ENCODE results near the gene TTC33. TPM values are rescaled to one million over a fixed set of nuclear protein-coding genes. Genes with fewer than 3 reads are reported as not detected.

The TTC33 gene
- total RNA-seq, 1 donor from 2014 or later: 64.4 TPM

DNA sequence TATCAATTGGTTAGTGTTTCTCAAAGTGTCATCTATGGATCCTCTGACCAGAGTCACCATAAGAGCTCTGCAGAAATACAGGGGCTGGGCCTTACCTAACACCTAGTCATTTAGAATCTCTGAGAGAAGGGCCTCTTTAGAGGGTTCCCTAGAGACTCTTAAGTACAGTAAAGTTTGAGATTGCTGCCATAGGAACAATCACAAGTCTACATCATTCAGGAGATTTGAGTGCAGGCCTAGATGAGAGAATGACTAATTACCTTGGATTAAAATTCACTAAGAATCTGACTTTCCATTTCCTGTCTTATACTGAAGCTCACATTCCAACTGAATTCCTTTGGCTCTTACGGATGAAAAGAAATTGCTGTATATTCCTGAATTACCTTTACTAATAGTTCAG is 258.2 kb downstream of the TTC33 start:
- DNase-seq (ENCODE audit: low spot score in 2 of 2): no peak
- no peak for FAIRE-seq

DNA sequence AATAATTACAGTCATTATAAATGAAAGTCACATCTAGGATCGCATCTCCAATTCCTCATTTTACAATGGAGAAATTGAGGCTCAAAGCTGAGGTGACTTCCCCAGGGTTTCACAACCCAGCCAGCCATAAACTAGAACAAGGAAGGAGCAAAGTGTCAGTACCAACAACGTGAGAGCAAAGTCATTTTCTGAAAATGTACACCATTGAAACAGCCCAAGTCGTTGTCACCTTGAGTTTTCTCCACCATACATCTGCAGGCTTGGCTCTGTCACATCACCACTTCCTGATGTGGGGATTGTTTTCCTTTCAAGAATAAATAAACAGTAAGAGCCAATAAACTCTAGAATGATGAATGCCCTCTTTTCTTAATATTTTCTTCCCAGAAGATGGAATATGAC is 260.5 kb downstream of the TTC33 start:
- FAIRE-seq: no peak
- DNase-seq (ENCODE audit: low spot score in 2 of 2): no peak

DNA sequence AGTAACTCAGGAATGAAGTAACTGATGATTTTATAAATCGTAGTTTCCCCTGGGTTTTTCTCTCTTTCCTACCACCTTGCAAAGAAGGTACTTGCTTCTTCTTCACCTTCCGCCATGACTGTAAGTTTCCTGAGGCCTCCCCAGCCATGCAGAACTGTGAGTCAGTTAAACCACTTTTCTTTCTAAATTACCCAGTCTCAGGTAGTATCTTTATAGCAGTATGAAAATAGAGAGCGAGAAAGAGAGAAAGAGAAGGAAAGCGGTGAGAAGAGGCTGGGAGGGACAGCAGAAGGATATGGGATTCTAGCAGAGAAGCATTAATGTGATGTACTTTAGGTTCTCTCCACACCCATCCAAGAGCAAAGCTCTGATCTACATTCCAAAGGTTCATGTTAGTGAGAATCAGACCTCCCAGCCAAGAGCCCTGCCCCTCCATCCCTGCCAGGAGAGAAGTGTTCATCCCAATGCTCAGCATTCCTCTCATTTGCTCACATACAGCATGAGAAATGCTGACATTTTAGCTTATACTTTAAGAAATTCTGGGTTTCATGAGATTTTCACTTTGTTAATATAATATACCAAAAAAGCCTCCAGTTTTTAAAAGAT is 261.0 kb downstream of the TTC33 start:
- FAIRE-seq: no peak
- DNase-seq (ENCODE audit: low spot score in 2 of 2): no peak

DNA sequence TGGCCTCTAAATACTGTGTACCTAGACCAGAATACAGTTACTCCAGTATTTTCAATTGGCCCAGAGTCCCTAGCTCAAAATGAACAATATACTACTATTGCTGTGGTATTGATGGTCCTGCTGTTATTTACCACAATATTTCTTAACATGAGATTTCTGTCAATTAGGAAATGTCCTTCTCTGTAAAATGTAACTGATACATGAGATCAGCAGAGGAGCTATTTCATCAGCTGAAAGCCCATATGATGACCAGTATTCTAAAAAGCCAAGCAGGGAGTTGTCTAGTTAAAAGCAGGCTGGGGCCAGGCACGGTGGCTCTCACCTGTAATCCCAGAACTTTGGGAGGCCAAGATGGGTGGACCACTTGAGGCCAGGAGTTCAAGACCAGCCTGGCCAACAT is 263.7 kb downstream of the TTC33 start:
- DNase-seq (ENCODE audit: low spot score in 2 of 2): no peak
- FAIRE-seq: no peak

DNA sequence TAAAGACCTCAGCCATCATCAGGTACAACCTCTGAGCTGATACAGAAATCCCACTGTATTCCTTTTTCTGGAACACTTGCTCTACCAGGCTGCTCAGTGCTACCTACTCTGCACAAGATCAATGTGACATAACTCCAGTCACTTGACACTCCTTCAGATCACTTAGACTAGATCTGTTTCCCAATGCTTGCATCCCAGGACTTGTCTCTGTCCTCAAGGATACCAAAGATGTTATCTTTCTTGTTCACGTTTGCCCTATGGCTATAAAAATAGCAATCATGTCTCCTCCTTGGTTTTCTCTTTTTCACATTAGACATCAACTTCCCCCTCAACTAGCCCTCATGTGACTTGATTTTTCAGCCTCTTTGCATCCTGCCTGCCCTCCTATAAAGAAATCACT is 264.1 kb downstream of the TTC33 start:
- no peak for FAIRE-seq

DNA sequence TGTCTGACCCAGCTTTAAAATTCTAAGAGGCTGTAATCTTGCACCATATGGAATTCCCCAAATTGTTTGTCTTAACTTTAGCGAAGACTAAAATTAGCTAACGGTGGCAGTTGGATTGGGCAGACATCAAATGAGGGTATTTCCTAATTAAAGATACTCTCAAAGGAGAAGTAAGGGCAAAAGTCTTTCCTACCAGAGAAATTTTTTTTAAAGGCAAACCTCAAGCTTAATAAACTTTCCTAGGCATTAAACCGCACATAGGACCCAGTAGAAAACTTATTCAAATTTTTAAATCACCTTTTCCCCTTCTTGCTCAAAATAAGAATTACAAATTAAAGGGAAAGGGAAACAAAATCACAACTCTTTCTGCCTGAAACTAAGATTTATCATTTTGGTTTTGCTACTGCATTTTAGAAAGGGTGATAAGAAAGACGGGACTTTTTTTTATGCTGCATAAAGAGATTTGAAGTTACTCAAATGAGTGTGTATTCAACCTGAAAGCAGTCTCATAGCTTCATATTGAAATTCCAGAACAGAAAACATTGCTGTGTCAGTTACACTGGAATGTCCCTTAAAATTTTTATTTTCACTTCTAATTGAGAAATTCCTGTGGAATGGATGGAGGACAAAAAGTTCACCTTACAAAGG is 265.2 kb downstream of the TTC33 start:
- FAIRE-seq: no peak
- DNase-seq (ENCODE audit: low spot score in 2 of 2): no peak

More for the DNA sequence above, 264.1 kb downstream of the TTC33 start:
- DNase-seq (ENCODE audit: low spot score in 2 of 2): no peak

DNA sequence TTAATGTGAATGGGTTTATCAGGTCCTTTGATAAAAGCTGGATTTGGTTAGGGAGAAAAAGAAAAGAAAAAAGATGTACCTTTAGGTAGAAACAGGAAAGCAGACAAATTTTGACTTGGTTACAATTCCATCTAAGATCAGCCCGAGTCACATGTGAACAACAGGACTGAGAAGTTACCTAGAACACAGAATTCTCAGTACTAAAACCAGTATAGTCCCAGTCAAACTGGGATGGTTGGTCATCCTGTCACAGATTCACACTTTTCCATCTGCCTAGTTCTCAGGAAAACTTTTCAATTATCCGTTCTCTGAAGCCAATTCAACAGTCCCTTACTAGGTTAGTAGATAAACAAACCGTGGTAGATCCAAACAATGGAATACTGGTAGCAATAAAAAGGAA is 266.3 kb downstream of the TTC33 start:
- FAIRE-seq: no peak
- no peak for DNase-seq (ENCODE audit: low spot score in 2 of 2)

DNA sequence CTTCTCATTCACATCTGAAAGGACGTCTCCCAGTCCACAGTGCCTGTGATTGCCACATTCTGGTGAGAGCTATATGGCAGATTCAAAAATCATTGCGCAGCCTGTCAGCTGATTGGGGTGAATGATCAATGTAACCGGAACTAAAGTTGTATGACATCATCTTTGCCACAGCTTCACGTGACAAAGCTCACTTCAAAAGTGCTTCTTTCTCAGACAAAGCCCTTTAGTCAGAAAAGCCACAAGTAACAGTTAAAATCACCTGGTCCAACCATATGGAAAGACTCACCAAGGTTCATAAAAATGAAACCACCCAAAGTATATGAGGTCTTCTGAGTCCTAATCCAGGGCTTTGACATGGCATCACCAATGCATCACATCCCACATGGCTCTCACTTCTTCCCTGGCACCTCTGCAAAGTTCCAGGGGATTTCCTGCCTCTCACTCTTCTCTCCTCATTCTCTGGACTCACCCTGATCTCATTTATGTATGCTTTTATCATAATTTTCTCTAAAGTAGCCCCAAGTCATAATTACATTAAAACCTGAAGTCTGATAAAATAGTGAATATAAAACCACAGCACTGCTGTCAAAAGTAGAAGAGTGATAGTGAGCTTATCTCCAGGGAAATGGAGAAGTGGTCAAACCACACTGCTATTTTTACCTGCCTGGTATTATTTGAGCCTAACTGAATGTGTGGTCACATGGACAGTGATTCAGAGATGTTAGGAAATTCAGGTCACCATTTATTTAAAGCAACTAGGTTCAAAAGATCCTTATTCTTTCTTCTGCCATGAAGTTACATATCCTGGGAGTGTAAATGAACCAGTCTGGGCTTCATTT is 269.1 kb downstream of the TTC33 start:
- no peak for FAIRE-seq

DNA sequence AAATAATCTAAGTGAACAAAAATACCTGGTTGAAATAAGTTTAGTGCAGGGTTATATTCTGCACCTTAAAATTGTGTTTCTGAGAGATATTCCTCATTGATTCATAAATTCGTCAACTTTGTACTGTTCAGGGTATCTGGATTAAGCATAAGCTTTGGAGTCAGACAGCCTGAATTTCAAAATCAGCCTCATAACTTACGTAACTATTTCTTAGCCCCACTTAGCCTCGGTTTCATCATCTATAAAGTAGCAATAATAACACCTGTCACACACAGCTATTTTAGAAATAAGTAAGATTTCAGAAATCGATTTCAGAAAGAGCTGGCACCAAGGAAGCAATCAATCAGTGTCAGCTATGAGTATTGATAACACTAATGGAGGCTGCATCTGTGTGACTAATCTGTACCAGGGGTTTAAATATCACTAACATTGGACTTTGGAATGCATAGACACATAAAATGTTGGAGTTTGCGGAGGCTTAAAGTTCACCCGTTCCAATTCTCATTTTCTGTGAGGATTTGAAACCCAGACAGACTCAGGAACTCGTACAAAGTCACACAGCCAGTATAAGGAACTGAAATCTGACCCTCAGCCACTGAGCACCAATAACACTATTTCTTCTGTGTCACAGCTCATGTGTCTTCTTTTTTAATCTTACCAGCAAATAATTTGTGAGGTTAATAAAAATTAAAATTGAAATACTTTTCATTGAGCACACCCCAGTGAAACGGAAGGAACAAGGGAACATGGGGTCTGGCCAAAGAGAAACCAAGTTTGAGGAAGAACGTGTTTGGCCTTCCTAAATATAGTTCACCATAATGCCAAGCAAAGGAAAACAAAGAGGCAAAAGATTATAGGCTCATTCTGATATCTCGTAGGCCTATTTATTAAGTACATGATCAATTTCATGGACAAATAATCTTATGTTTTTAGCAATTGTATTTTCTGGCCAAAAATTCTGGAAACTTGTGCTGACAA is 270.5 kb downstream of the TTC33 start:
- no peak for FAIRE-seq

More for the DNA sequence above, 269.1 kb downstream of the TTC33 start:
- no peak for DNase-seq (ENCODE audit: low spot score in 2 of 2)

DNA sequence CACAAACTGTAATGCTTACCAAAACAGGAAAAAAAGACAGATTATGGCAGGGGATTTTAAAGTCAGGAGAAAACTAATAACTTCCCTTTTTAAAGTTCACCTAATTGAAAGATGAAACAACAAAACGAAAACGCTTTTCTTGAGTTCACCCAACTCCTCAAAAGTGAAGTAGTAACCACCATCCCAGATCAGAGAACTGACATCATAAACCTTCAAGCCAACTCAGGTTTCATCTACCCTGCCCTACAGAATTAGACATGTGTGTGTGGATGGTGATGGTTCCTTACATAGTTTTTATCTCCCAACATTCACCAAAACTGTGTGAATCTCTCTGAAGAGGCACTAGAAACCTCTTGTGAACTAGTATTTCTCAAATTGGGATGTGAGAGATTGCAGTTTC is 271.3 kb downstream of the TTC33 start:
- DNase-seq (ENCODE audit: low spot score in 2 of 2): no peak
- no peak for FAIRE-seq

More for the DNA sequence above, 270.5 kb downstream of the TTC33 start:
- DNase-seq (ENCODE audit: low spot score in 2 of 2): no peak

DNA sequence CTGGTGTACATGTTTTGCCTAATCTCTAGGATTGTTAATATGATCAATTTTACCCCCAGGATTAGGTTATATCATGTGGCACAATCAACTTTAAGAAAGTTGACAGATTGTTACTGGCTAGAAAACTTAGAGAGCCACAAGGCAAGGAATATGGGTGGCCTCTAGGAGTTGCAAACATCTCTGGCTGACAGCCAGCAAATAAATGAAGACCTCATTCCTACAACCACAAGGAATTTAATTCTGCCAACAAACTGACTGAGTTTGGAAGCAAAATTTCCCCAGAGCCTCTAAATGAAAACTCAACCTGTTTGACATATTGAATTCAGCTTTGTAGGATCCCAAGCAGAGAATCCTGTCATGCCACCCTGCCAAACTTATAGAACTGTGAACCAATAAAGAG is 272.4 kb downstream of the TTC33 start:
- FAIRE-seq: no peak
- DNase-seq (ENCODE audit: low spot score in 2 of 2): no peak

DNA sequence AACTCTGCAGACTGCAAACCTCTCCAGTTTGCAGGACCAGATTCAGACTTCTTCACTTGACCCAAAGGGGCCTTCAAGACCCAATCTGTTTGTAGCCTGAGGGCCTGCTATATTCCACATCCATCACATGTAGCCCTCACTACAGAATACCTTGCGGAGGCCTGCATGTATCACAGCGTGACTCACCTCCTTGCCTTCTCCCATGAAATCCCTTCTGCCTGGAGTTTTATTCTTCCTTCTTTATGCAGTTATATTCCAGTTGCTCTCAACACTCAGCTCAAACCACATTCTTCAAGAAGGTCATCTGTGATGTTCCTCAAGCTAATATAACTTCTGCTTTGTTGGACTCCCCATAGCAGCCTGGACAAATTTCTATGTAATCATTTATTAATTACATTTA is 274.5 kb downstream of the TTC33 start:
- no peak for FAIRE-seq
- DNase-seq (ENCODE audit: low spot score in 2 of 2): no peak

DNA sequence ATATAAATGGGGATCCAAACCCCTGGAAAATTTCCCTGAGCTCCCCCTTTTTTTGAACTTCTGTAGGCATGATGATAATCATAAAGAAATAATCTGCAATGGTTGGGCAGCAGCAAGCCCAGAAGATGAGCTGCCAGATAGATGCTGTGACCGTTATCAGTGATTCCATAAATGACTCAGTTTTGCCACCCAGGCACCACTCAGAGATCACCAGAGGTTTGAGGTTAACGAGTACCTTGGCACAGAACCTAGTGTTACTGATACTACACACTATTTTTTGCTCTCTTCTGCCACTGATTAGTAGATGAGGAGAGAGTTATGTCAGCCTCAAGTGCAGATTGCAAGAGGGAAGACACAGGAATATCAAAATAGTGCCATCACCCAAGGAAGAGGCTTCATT is 275.4 kb downstream of the TTC33 start:
- FAIRE-seq: no peak
- no peak for DNase-seq (ENCODE audit: low spot score in 2 of 2)

DNA sequence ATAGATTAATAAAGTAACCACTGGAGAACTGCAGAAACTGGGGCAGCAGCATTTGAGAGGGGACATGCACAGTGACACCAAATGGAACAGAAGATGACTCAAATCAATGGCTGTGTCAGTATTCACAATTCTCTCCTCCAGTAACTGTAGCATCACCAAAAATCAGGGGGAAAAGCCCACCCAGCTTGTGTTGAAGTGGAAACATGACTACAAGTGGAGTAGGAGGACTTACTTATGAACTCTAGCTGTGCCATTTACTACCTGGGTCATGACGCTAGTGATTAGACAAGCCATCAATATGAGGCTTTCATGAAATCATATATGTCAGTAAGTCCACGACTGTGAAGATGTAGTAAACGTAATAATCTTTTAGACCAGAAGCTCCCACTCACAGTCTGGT is 275.8 kb downstream of the TTC33 start:
- FAIRE-seq: no peak
- DNase-seq (ENCODE audit: low spot score in 2 of 2): no peak

DNA sequence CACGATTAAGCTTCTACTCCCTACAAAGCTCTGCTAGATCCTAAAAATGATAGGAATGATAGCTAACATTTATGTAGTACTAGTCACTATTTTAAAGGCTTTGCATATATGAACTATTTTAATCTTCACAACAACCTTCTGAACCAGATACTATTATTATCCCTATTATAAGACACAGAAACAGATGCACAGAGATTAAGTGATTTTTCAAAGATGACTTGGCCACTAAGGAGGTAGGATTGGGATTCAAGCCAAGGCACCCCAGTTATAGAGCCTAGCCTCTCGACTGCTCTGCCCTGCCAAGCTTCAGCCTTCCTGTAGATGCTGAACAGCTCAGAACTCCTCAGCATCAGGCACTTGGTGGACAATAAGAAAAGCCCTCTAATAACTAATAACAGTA is 277.0 kb downstream of the TTC33 start:
- no peak for FAIRE-seq
- no peak for DNase-seq (ENCODE audit: low spot score in 2 of 2)

DNA sequence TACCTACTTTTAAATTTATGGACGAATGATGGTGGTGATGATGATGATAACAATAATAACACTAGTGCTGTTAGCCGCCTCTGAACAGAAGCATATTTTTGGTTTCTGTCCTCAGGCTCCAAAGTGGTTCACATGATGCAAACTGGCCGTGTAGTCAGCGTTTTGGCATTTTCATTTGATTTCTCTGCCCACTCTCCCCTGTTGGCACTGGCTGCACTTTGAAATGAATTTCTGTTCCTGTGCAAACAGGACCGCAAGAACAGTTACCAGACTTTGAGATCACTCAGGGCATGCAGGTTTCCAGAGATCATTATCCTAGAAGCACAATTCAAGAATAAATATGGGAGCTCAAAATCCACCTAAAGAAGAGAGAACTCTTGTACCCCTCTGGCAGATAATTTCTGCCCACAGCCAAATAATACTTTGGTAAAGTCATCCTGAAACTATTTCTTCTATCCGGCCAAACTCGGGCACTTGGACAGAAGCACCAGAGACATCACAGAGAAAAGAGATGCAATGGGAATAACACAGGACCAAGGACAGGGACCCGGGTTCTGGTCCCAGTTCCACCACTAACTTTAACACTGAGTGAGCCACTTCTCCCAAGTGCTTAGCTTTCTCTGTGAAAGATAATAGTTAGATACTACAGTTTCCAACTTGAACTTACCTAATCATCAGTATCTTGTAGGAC is 277.8 kb downstream of the TTC33 start:
- no peak for FAIRE-seq
- no peak for DNase-seq (ENCODE audit: low spot score in 2 of 2)

DNA sequence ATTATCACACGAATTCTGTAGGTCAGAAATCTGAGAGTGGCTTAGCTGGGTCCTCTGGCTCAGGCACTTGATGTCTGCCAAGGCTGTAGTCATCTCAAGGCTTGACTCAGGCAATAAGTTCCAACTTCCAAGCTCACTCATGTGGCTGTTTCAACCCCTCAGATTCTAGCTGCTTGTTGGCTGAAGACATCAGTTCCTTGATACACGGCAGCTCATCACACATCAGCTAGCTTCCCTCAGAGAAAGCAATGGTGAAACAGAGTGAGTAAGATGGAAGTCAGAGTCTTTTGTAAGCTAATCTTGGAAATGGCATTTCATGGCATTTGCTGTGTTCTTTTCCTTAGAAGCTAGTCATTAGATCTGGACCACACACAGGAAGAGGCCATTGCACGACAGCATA is 280.2 kb downstream of the TTC33 start:
- FAIRE-seq (no peak), DNase-seq (ENCODE audit: low spot score in 2 of 2) (no peak)

DNA sequence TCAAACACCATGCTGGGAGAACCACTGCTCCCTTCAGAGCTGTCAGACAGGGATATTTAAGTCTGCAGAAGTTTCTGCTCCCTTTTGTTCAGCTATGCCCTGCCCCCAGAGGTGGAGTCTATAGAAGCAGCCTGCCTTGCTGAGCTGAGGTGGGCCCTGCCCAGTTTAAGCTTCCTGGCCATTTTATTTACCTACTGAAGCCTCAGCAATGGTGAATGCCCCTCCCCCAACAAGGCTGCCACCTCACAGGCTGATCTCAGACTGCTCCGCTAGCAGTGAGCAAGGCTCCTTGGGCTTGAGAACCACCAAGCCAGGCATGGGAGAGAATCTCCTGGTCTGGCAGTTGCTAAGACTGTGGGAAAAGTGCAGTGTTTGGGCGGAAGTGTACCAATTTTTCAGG is 281.5 kb downstream of the TTC33 start:
- FAIRE-seq (no peak), DNase-seq (ENCODE audit: low spot score in 2 of 2) (no peak)

DNA sequence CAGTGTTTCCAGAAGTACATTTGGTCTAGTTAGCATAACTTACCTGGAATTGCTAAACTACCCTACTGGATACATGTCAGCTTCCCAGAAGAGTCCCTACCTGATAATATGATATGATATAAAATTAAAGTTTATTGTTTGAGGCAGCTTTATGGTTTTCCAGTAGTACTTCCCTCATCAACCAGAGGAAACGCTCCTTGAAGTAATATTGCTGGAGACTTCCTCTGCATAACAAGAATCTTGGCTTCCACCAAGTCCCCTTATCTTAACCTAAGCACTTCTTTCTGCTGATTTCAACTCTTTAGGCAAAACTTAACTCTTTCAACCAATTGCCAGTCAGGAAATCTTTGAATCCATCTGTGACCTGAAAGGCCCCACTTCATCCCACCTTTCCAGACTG is 290.3 kb downstream of the TTC33 start:
- no peak for DNase-seq (ENCODE audit: low spot score in 2 of 2)
- no peak for FAIRE-seq

DNA sequence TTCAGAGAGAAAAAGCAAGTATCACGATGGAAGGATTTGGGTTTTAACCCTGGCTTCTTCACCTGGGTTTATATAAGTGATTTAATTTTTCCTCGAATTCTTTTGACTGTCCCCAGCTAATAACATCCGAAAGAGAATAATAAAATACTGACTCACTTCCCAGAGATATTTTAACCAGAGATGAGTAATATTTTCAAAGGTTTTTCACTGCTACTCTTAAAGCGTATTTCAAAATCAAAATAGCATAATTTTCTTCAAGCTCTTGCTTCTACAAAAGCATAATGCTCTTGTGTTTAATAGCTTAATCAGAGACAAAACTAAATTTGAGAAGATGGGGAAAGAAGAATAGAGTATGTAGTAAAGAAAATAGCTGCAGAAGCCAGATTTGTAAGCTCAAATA is 291.2 kb downstream of the TTC33 start:
- DNase-seq (ENCODE audit: low spot score in 2 of 2) (no peak), FAIRE-seq (no peak)

All from frontal cortex (tissue), 4 donors.